HTERT RPE-1 (cell line): ENCODE results near the gene REEP1.

ENCODE experiments used
- in situ Hi-C: fragments of 300-500 bp; cut with MboI; formaldehyde crosslinking; loops from 4 replicates; pipeline ENCODE4 v1.14.3; 2020; ENCODE audit warnings: low sequenced_read_pairs

REEP1 gene

GRCh38 chr2:86308356-86308755 lies 29.1 kb downstream of the REEP1 start:
- in situ Hi-C loops: no loop called here

- in situ Hi-C loops: no loop called here
Observed at GRCh38 chr2:86307431-86307830, 30.0 kb downstream of the REEP1 start.

- in situ Hi-C loops: no loop called here
Observed at GRCh38 chr2:86305915-86306254, 31.5 kb downstream of the REEP1 start.

GRCh38 chr2:86305195-86305914 lies 32.1 kb downstream of the REEP1 start:
- in situ Hi-C loops: no loop called here

- in situ Hi-C loops: no loop called here
Observed at GRCh38 chr2:86304416-86304815, 33.0 kb downstream of the REEP1 start.

GRCh38 chr2:86302320-86302719 lies 35.1 kb downstream of the REEP1 start:
- in situ Hi-C loops: no loop called here

- in situ Hi-C loops: no loop called here
Observed at GRCh38 chr2:86301711-86302202, 35.7 kb downstream of the REEP1 start.

GRCh38 chr2:86301009-86301408 lies 36.4 kb downstream of the REEP1 start:
- in situ Hi-C loops: no loop called here

- in situ Hi-C loops: no loop called here
Observed at GRCh38 chr2:86300496-86300895, 36.9 kb downstream of the REEP1 start.

GRCh38 chr2:86298411-86299390 lies 38.7 kb downstream of the REEP1 start:
- in situ Hi-C loops: no loop called here

- in situ Hi-C loops: no loop called here
Observed at GRCh38 chr2:86297382-86298147, 39.9 kb downstream of the REEP1 start.

- in situ Hi-C loops: no loop called here
Observed at GRCh38 chr2:86296947-86297346, 40.5 kb downstream of the REEP1 start.

- in situ Hi-C loops: no loop called here
Observed at GRCh38 chr2:86295066-86295465, 42.4 kb downstream of the REEP1 start.

- in situ Hi-C loops: no loop called here
Observed at GRCh38 chr2:86293612-86294011, 43.8 kb downstream of the REEP1 start.

- in situ Hi-C loops: no loop called here
Observed at GRCh38 chr2:86292571-86293515, 44.6 kb downstream of the REEP1 start.

- in situ Hi-C loops: no loop called here
Observed at GRCh38 chr2:86291328-86291662, 46.1 kb downstream of the REEP1 start.

GRCh38 chr2:86290596-86291327 lies 46.7 kb downstream of the REEP1 start:
- in situ Hi-C loops: no loop called here

- in situ Hi-C loops: no loop called here
Observed at GRCh38 chr2:86286516-86286915, 50.9 kb downstream of the REEP1 start.

GRCh38 chr2:86285981-86286380 lies 51.4 kb downstream of the REEP1 start:
- in situ Hi-C loops: no loop called here

GRCh38 chr2:86285571-86285970 lies 51.9 kb downstream of the REEP1 start:
- in situ Hi-C loops: no loop called here
